ENCODE data around the gene PRDM8.

Gene PRDM8

GRCh38 chr4:80213117-80213815, 16.0 kb downstream of the PRDM8 start:
- Histone ChIP-seq H4K20me1 (ENCODE audit: insufficient read depth, low read length) (no peaks in the 10 kb centered on the region), H2AFZ (ENCODE audit: low read length) (no peak overlapping the region), H3K4me2 (ENCODE audit: low read depth, low read length) (no peak overlapping the region), H3K9ac (ENCODE audit: low read length) (no peak overlapping the region), H3K4me3 (ENCODE audit: low read length) (no peak overlapping the region), H3K27ac (ENCODE audit: low read length) (no peak overlapping the region), H3K9me2 (replicated peaks; ENCODE audit: insufficient read depth, low read length) (no peaks in the 10 kb centered on the region), H3K36me3 (replicated peaks; ENCODE audit: insufficient read depth, low read length) (no peaks in the 10 kb centered on the region), H3K27me3 (replicated peaks; ENCODE audit: insufficient read depth, low read length) (no peaks in the 10 kb centered on the region), H3K9me3 (replicated peaks; ENCODE audit: insufficient read depth, low read length) (no peaks in the 10 kb centered on the region), H3K79me2 (ENCODE audit: low read length) (no peaks in the 10 kb centered on the region), H3K4me1 (ENCODE audit: low read length) (no peaks in the 10 kb centered on the region), H3F3A (ENCODE audit: insufficient read depth, low read length) (no peaks in the 10 kb centered on the region)
- DNase-seq, result no peak
- no peak for TF ChIP-seq EZH2phosphoT487 (IDR thresholded peaks at IDR 0.05; ENCODE audit: low read length)
- TF ChIP-seq EZH2 (optimal IDR thresholded peaks at IDR 0.05; ENCODE audit: low read depth, low read length), result no peak
- TF ChIP-seq, protein P1, sequence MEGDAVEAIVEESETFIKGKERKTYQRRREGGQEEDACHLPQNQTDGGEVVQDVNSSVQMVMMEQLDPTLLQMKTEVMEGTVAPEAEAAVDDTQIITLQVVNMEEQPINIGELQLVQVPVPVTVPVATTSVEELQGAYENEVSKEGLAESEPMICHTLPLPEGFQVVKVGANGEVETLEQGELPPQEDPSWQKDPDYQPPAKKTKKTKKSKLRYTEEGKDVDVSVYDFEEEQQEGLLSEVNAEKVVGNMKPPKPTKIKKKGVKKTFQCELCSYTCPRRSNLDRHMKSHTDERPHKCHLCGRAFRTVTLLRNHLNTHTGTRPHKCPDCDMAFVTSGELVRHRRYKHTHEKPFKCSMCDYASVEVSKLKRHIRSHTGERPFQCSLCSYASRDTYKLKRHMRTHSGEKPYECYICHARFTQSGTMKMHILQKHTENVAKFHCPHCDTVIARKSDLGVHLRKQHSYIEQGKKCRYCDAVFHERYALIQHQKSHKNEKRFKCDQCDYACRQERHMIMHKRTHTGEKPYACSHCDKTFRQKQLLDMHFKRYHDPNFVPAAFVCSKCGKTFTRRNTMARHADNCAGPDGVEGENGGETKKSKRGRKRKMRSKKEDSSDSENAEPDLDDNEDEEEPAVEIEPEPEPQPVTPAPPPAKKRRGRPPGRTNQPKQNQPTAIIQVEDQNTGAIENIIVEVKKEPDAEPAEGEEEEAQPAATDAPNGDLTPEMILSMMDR (IDR thresholded peaks at IDR 0.05; ENCODE audit: low read length), result no peak

DNA sequence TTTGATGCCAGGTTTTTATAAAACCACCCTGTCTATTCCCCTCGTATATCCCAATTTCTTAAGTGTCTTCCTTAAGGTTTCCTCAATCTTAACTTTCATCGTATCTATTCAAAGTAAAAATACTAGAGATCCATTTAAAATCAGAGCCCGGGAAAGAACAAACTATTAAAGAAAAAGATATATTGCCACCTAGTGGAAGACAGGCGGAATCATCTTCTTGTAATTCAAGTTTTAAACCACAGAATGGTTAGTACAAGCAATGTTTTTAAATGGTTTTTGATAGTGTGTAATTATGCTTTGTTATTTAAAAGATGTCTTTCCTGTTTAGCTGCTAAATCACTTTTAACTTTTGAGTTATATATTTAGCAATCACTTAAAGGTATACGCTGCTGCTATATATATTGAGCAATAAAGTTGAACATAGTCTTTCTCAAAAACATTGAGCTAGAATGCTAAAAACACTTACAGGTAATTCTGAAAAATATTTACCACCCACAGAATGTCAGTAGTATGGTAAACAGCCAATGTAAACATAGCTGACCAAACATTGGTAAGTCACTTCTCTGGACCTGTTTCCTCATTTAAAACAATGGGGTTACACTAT, 18.2 kb downstream of the PRDM8 start:
- TF ChIP-seq, protein P1 (IDR thresholded peaks at IDR 0.05; ENCODE audit: low read length), result peak; percentile 65
- TF ChIP-seq EZH2phosphoT487 (IDR thresholded peaks at IDR 0.05; ENCODE audit: low read length) (no peak), EZH2 (optimal IDR thresholded peaks at IDR 0.05; ENCODE audit: low read depth, low read length) (no peak)

GRCh38 chr4:80216100-80216761, 18.9 kb downstream of the PRDM8 start:
- H3K27ac ChIP-seq (ENCODE audit: low read length), result no peak overlapping the region
- no peaks in the 10 kb centered on the region for H3K36me3 ChIP-seq (replicated peaks; ENCODE audit: insufficient read depth, low read length)
- H2AFZ ChIP-seq (ENCODE audit: low read length), result no peak overlapping the region
- no peak for DNase-seq
- TF ChIP-seq EZH2phosphoT487 (IDR thresholded peaks at IDR 0.05; ENCODE audit: low read length), result no peak
- TF ChIP-seq EZH2 (optimal IDR thresholded peaks at IDR 0.05; ENCODE audit: low read depth, low read length), result no peak
- TF ChIP-seq, protein P1 (IDR thresholded peaks at IDR 0.05; ENCODE audit: low read length), result no peak
- no peaks in the 10 kb centered on the region for H4K20me1 ChIP-seq (ENCODE audit: insufficient read depth, low read length)
- H3K9me2 ChIP-seq (replicated peaks; ENCODE audit: insufficient read depth, low read length), result no peaks in the 10 kb centered on the region
- H3K4me2 ChIP-seq (ENCODE audit: low read depth, low read length), result no peak overlapping the region
- H3K4me1 ChIP-seq (ENCODE audit: low read length), result no peaks in the 10 kb centered on the region
- H3K9me3 ChIP-seq (replicated peaks; ENCODE audit: insufficient read depth, low read length), result no peaks in the 10 kb centered on the region
- no peak overlapping the region for H3K4me3 ChIP-seq (ENCODE audit: low read length)
- no peaks in the 10 kb centered on the region for H3K27me3 ChIP-seq (replicated peaks; ENCODE audit: insufficient read depth, low read length)
- no peaks in the 10 kb centered on the region for H3K79me2 ChIP-seq (ENCODE audit: low read length)
- no peaks in the 10 kb centered on the region for H3F3A ChIP-seq (ENCODE audit: insufficient read depth, low read length)
- H3K9ac ChIP-seq (ENCODE audit: low read length), result no peak overlapping the region

More for the DNA sequence above, 18.2 kb downstream of the PRDM8 start:
- no peaks in the 10 kb centered on the region for H3K27me3 ChIP-seq (replicated peaks; ENCODE audit: insufficient read depth, low read length)
- no peak overlapping the region for H3K9ac ChIP-seq (ENCODE audit: low read length)
- no peaks in the 10 kb centered on the region for H3K9me3 ChIP-seq (replicated peaks; ENCODE audit: insufficient read depth, low read length)
- H3K36me3 ChIP-seq (replicated peaks; ENCODE audit: insufficient read depth, low read length), result no peaks in the 10 kb centered on the region
- no peaks in the 10 kb centered on the region for H3K4me1 ChIP-seq (ENCODE audit: low read length)
- no peaks in the 10 kb centered on the region for H3K79me2 ChIP-seq (ENCODE audit: low read length)
- H3K27ac ChIP-seq (ENCODE audit: low read length), result no peak overlapping the region
- no peak overlapping the region for H3K4me2 ChIP-seq (ENCODE audit: low read depth, low read length)
- H4K20me1 ChIP-seq (ENCODE audit: insufficient read depth, low read length), result no peaks in the 10 kb centered on the region
- no peak overlapping the region for H3K4me3 ChIP-seq (ENCODE audit: low read length)
- DNase-seq, result peak; percentile 23
- H3F3A ChIP-seq (ENCODE audit: insufficient read depth, low read length), result no peaks in the 10 kb centered on the region
- H2AFZ ChIP-seq (ENCODE audit: low read length), result no peak overlapping the region
- H3K9me2 ChIP-seq (replicated peaks; ENCODE audit: insufficient read depth, low read length), result no peaks in the 10 kb centered on the region
